Epithelial cell of prostate (primary cell): Measurements from ENCODE around the gene MAGI1.
A peak's percentile ranks its signal among the peaks of the same experiment; 100 is the strongest.
"Not testable (repeated sequence)": the region's sequence is repeated elsewhere in the genome, so short reads cannot be mapped to it uniquely, and the experiment has no call there.

Experiments
- DNase-seq: peaks from one replicate; pipeline ENCODE4 v3.0.0-alpha.2; 2011; ENCODE audit warnings: low read depth, low spot score
- H3K27ac ChIP-seq: fragments of 450-650 bp; 2 replicates; pipeline ENCODE4 v1.5.1; 2017; ENCODE audit warnings: mild to moderate bottlenecking

The MAGI1 gene

DNA sequence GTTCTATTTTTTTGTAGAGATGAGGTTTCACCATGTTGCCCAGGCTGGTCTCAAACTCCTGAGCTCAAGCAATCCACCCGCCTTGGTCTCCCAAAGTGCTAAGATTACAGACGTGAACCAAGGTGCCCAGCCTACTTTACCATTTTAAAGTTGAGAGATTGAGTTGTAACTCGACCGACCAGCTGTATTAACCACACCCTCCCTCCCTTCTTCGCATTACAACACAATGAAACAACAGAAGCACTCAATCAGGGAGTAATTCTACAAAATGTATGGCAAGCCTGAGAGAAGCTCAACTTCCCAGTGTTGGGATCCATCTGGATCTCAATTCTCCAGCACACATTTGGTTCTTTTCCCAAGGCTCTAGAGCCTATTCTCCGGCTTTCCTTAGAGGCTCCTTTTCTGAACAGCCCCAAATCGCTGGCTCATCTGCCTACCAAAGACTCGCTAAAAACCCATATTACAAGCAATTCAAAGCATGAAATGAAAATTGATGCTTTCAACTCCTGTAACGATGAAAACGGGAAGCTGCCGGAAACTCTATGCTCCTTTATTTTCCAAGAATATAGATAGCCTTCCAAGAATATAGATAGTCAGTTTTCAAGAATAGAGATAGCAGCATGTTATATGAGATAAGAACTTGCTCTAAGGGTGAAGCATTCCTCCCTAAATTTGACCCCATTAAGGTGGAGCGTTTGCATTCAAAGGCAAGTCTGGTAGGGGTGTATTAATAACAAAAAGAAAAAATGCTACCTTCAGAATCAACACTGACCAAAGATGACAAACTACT, 450.9 kb downstream of the MAGI1 start:
- H3K27ac ChIP-seq, result no peak overlapping the region
- DNase-seq, result no peak

GRCh38 chr3:65584913-65585312, 453.8 kb downstream of the MAGI1 start:
- DNase-seq, result no peak

GRCh38 chr3:65584002-65584401, 454.7 kb downstream of the MAGI1 start:
- DNase-seq, result no peak
- no peak overlapping the region for H3K27ac ChIP-seq

More at GRCh38 chr3:65584913-65585312, 453.8 kb downstream of the MAGI1 start:
- H3K27ac ChIP-seq, result no peak overlapping the region

- DNase-seq, result no peak
- H3K27ac ChIP-seq, result no peak overlapping the region
Observed at GRCh38 chr3:65583188-65583587, 455.5 kb downstream of the MAGI1 start.

GRCh38 chr3:65582012-65582717, 456.6 kb downstream of the MAGI1 start:
- no peak overlapping the region for H3K27ac ChIP-seq
- peak; percentile 45 for DNase-seq

- H3K27ac ChIP-seq, result no peak overlapping the region
- DNase-seq, result no peak
Observed at GRCh38 chr3:65581313-65581712, 457.4 kb downstream of the MAGI1 start.

- DNase-seq, result no peak
- H3K27ac ChIP-seq, result no peak overlapping the region
Observed at GRCh38 chr3:65578861-65579260, 459.9 kb downstream of the MAGI1 start.

DNA sequence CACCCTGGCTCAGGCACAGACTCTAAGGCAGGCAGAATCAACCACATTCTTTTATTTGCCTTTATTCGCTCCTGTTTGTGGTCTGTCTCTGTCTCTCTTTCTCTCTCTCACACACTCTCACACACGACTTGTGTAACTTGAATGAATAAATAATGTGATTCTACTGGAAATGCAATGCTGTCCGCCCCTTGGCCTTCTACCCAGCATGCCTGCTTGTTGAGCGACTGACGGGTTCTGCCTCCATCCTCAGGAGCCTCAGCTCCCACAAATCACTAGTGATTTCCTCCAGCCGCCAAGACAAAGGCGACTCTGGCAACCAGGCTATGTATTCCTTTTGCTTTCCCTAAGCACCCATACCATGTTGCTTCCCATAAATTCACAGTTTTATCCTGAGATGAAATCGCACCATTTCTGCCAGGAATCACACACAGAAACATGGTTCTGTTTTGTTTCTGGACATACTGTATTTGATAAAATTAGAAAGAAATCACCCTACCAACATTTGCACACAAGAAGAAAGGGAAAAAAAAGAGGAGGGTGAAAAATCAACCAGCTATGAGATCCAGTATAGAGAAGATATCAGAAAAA, 460.8 kb downstream of the MAGI1 start:
- H3K27ac ChIP-seq, result peak overlapping the region; percentile 20
- DNase-seq, result no peak

- no peak for DNase-seq
- peak overlapping the region; percentile 20 for H3K27ac ChIP-seq
Observed at GRCh38 chr3:65576966-65577365, 461.8 kb downstream of the MAGI1 start.

GRCh38 chr3:65576228-65576627, 462.5 kb downstream of the MAGI1 start:
- H3K27ac ChIP-seq, result peak overlapping the region; percentile 84
- DNase-seq, result no peak

DNA sequence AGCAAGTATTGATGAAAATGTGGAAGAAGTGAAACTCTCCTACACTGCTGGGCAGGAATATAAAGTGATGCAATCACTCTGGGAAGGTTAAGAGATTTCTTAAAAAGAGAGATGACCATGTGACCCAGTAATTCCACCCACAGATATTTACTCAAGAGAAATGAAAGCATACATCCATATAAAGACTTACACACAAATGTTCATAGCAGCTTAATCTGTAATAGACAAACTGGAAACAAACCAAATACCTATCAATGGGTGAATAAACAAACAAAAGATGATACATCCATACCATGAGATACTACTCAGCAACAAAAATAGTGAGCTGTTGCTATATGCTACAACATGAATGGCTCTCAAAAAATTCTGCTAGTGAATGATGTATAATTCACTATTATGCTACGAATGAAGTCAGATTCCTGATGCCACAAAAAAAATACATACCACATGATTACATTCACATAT, 463.3 kb downstream of the MAGI1 start:
- DNase-seq, result peak; percentile 88
- peak overlapping the region; percentile 84 for H3K27ac ChIP-seq

GRCh38 chr3:65573548-65574116, 465.1 kb downstream of the MAGI1 start:
- DNase-seq, result peak; percentile 26
- no peak overlapping the region for H3K27ac ChIP-seq

- H3K27ac ChIP-seq, result no peak overlapping the region
- DNase-seq, result no peak
Observed at GRCh38 chr3:65572175-65572777, 466.4 kb downstream of the MAGI1 start.

- no peak overlapping the region for H3K27ac ChIP-seq
- DNase-seq, result no peak
Observed at GRCh38 chr3:65569845-65570405, 468.8 kb downstream of the MAGI1 start.

GRCh38 chr3:65569129-65569528, 469.6 kb downstream of the MAGI1 start:
- H3K27ac ChIP-seq, result no peak overlapping the region
- no peak for DNase-seq

GRCh38 chr3:65568497-65568896, 470.2 kb downstream of the MAGI1 start:
- H3K27ac ChIP-seq, result no peak overlapping the region
- no peak for DNase-seq

DNA sequence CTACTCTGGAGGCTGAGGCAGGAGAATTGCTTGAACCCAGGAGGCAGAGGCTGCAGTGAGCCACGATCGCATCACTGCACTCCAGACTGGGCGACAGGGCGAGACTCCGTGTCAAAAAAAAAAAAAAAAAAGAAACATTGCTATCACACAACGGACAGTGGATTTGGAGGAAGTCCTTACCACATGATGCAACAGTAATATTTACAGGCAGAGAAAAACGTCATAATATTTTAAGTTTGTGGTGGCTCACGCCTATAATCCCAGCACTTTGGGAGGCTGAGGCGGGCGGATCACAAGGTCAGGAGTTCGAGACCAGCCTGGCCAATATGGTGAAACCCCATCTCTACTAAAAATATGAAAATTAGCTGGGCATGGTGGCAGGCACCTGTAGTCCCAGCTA, 473.0 kb downstream of the MAGI1 start:
- not testable (repeated sequence) for H3K27ac ChIP-seq, DNase-seq

- no peak overlapping the region for H3K27ac ChIP-seq
- no peak for DNase-seq
Observed at GRCh38 chr3:65564483-65564882, 474.2 kb downstream of the MAGI1 start.

DNA sequence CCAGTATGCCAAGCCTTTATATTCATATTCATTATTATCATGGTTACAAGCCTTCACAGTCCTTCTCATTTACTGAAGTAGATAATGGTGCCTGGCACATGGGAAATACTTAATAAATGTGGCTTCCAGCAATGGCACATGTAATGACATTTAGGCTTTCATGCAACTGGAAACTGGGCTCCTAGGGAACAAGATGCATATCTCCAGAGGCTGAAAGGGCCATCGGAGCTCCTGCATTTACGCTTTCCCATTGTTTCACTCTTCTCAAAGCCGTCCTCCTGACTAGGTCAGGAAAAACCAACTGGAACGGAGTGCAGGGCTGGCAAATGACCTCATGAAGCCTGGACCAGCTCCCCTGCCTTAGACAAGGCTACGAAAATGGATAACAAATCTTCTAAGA, 474.9 kb downstream of the MAGI1 start:
- DNase-seq, result no peak
- no peak overlapping the region for H3K27ac ChIP-seq

DNA sequence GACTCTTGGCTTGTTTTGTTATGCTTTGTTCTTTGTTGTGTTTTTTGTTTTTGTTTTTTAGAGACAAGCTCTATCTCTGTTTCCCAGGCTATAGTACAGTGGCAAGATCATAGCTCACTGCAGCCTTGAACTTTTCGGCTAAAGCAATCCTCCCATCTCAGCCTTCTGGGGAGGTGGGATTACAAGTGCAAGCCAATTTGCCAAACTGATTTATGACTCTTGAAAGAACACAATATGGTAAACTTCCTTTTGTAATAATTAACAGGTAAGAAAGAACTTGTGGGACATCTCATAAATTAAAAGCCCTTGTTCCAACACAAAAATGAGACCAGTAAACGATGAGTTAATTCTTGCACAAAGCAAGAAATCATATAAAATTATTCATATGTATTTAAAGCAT, 476.3 kb downstream of the MAGI1 start:
- DNase-seq, result no peak
- H3K27ac ChIP-seq, result no peak overlapping the region
